Thoracic aorta (tissue), 2 donors: ENCODE data around the gene PARD6B. TPM values are rescaled to one million over a fixed set of nuclear protein-coding genes. Genes with fewer than 3 reads are reported as not detected.

Experiments used
- ATAC-seq: fragments of 150-250 bp; one replicate; pipeline ENCODE4 v1.8.0; 2017; ENCODE audit warnings: low read depth; ENCODE audit not compliant: insufficient number of reproducible peaks, low FRiP score
- DNase-seq: peaks from one replicate; pipeline ENCODE4 v3.0.0-alpha.2; 2020; ENCODE audit warnings: low spot score
- H3K27ac ChIP-seq, 2 donors: fragments of 200-600 bp; sonication (generic); 1 replicate in 1 of 2; 2 replicates in 1 of 2; pipeline ENCODE4 v1.5.1; 2016; ENCODE audit warnings: mild to moderate bottlenecking in 2 of 2, moderate library complexity in 2 of 2
- H3K27me3 ChIP-seq: fragments of 200-600 bp; sonication (generic); replicated peaks from 2 replicates; pipeline ENCODE4 v1.6.0; 2016; ENCODE audit warnings: mild to moderate bottlenecking; ENCODE audit not compliant: insufficient read depth
- H3K36me3 ChIP-seq: fragments of 200-600 bp; sonication (generic); one replicate; pipeline ENCODE4 v1.5.1; 2016
- H3K4me1 ChIP-seq, 2 donors: fragments of 200-600 bp; sonication (generic); 1 replicate in 1 of 2; 2 replicates in 1 of 2; pipeline versions ENCODE4 v1.5.1 to v1.6.0; 2016; ENCODE audit warnings: low read depth in 2 of 2, mild to moderate bottlenecking in 1 of 2; ENCODE audit not compliant: control insufficient read depth in 1 of 2
- H3K4me3 ChIP-seq: fragments of 200-600 bp; sonication (generic); 2 replicates; pipeline ENCODE4 v1.5.1; 2016; ENCODE audit warnings: mild to moderate bottlenecking
- H3K9me3 ChIP-seq: fragments of 200-600 bp; sonication (generic); 2 replicates; pipeline ENCODE4 v1.5.1; 2016
- total RNA-seq, 2 donors: library from RNA; depleted of rRNA; stranded (reverse); fragments of >200 nt; gene quantifications; one replicate each; pipeline versions ENCODE4 v1.1.0 to v1.2.3, GENCODE V29; 2016
- TF ChIP-seq, protein P1 (sequence below): fragments of 200-600 bp; sonication (generic); IDR thresholded peaks from one replicate; pipeline ENCODE4 v1.5.1; 2019; ENCODE audit warnings: antibody characterized with exemption

Gene PARD6B
- total RNA-seq, 2 donors from 2014 or later: 2.8 to 10.7 TPM

DNA sequence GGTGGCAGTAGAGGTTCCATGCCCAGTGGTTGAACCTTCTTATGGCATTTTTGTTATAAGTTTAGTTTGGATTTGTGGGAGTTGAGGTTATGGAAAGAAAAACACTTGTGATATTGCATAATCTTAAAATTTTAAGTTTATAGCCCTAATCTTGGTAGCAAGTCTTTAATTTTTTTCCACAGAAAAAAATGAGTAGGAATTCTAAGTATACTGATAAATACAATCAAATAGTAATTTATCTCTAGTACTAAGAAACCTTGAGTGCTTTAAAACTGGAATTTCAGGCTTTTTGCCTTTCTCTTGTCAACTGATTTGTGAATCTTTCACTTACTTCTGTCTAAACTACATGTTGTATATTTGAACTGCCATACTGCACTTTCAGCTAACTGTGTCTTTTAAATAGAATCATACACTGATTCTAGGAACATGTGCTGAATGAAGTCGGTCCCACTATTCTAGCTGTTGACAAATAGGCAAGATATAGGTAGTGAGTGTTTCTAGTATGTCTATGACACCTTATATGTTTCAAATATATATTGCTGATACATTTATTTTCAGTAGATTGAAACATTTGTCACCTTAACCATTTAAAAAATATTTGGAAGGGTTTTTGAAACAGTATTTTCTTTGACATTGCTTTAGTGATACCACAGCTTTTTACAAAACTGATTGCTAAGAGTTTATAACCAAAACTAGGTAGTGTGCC lies 2.4 kb downstream of the PARD6B start:
- Histone ChIP-seq H3K4me3 (no peak overlapping the region), H3K4me1 (peaks cover 9 to 25% of the 10 kb centered on the region in 2 donors), H3K27me3 (no peaks in the 10 kb centered on the region), H3K9me3 (no peaks in the 10 kb centered on the region), H3K27ac (no peak overlapping the region), H3K36me3 (no peaks in the 10 kb centered on the region)
- ATAC-seq (no peak), DNase-seq (no peak)
- TF ChIP-seq, protein P1, sequence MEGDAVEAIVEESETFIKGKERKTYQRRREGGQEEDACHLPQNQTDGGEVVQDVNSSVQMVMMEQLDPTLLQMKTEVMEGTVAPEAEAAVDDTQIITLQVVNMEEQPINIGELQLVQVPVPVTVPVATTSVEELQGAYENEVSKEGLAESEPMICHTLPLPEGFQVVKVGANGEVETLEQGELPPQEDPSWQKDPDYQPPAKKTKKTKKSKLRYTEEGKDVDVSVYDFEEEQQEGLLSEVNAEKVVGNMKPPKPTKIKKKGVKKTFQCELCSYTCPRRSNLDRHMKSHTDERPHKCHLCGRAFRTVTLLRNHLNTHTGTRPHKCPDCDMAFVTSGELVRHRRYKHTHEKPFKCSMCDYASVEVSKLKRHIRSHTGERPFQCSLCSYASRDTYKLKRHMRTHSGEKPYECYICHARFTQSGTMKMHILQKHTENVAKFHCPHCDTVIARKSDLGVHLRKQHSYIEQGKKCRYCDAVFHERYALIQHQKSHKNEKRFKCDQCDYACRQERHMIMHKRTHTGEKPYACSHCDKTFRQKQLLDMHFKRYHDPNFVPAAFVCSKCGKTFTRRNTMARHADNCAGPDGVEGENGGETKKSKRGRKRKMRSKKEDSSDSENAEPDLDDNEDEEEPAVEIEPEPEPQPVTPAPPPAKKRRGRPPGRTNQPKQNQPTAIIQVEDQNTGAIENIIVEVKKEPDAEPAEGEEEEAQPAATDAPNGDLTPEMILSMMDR: no peak

DNA sequence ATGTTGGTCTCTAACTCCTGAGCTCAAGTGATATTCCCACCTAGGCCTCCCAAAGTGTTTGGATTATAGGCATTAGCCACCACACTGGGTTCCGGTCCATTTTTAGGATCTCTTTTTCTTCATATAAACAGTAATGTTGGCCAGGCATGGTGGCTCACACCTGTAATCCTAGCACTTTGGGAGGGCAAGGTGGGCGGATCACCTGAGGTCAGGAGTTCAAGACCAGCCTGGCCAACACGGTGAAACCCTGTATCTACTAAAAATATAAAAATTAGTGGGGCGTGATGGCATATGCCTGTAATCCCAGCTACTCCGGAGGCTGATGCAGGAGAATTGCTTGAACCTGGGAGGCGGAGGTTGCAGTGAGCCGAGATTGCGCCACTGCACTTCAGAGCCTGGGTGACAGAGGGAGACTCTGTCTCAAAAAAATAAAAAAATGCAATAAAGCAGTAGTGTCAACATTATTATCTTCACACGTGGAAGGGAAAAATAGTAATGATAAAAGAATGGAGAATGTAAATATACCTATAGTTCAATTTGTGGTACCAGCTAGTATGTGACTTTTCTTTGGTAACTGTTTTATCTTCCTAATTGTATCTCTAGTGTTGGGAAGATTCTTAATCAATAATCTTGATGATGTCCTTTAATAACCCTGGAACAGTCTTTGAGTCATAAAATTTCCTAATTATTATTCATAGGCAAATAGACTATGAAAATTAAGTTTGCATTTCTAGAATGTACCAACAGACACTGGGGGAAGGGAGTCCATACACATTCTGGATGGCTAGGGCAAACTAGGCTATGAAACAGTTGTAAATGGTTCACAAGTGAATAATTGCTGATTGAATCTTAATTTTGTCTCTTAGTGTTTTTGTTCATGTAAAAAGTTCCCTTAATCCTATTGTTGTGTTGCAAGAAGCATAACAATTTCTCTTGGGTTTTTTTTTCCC lies 3.6 kb downstream of the PARD6B start:
- H3K9me3 ChIP-seq: no peaks in the 10 kb centered on the region
- no peak overlapping the region for H3K27ac ChIP-seq
- DNase-seq (no peak), ATAC-seq (no peak)
- H3K4me3 ChIP-seq: no peak overlapping the region
- H3K27me3 ChIP-seq: no peaks in the 10 kb centered on the region
- no peaks in the 10 kb centered on the region for H3K36me3 ChIP-seq
- TF ChIP-seq, protein P1: no peak
- H3K4me1 ChIP-seq: peaks cover 9 to 25% of the 10 kb centered on the region in 2 donors

DNA sequence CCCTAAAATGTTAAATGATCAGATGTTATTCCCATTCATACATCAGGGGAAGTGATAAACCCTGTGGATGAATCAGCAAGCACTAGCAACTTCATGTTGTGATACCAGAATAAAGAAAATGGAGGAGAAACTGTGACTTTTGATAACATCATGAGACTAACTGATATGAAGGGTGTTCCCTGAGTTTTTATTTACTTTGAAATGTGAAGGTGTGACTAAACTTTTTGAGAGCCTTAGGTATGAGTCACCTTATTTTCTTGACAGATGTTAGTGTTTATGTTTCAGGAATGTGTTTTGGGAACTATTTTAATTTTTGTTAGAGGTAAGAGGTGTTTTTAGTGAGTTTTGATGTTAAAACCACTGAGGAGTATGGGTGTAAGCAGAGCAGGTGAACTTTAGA lies 4.4 kb downstream of the PARD6B start:
- H3K27me3 ChIP-seq: no peaks in the 10 kb centered on the region
- TF ChIP-seq, protein P1: no peak
- H3K4me3 ChIP-seq: no peak overlapping the region
- ATAC-seq: no peak
- H3K36me3 ChIP-seq: no peaks in the 10 kb centered on the region
- no peaks in the 10 kb centered on the region for H3K9me3 ChIP-seq
- no peak for DNase-seq
- peaks cover 9 to 21% of the 10 kb centered on the region in 2 donors for H3K4me1 ChIP-seq
- no peak overlapping the region for H3K27ac ChIP-seq

DNA sequence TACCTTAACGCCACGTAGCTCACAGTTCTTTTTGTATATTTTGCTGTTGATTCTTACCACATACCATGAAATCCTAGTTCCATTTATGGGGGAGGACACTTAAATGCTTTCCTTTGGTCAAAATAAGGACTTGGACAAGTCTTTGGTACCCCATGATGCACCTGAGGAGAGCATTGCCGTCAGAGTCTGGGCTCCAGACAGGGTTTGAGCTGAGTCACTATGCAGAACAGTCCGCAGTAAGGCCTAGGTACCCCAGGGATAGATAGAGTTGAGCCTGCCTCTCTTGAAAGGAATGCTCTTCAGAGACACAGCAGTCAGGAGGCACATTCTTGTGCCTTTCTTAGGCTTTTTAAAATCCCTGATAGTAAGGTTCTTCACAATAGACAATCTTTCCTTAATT lies 6.0 kb downstream of the PARD6B start:
- H3K36me3 ChIP-seq: no peaks in the 10 kb centered on the region
- no peaks in the 10 kb centered on the region for H3K9me3 ChIP-seq
- DNase-seq (no peak), ATAC-seq (no peak)
- TF ChIP-seq, protein P1: no peak
- H3K27me3 ChIP-seq: no peaks in the 10 kb centered on the region
- H3K4me1 ChIP-seq: peaks cover 3 to 12% of the 10 kb centered on the region in 2 donors
- H3K4me3 ChIP-seq: no peak overlapping the region
- H3K27ac ChIP-seq: no peak overlapping the region

DNA sequence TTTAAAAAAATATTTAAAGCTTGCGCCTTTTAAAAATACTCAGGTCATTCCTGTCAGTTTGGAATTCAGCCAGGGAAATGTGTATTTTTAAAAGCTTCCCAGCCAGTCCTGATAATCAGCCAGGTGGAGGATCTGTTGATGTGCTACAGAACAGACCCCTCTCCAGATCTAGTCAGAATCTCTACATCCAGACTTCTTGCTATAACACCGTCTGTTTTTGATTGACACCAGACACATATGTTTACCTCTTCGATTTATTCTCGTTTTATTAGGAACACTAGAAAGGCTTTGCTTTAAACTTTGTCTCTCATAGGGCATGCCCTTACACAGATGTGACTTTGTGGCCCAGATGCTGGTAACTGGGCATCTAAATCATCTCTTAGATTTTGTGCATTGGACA lies 11.7 kb downstream of the PARD6B start:
- no peaks in the 10 kb centered on the region for H3K36me3 ChIP-seq
- TF ChIP-seq, protein P1: no peak
- H3K4me1 ChIP-seq: peaks cover 0 to 22% of the 10 kb centered on the region in 2 donors
- H3K4me3 ChIP-seq: no peak overlapping the region
- no peaks in the 10 kb centered on the region for H3K9me3 ChIP-seq
- no peak overlapping the region for H3K27ac ChIP-seq
- DNase-seq (no peak), ATAC-seq (no peak)
- no peaks in the 10 kb centered on the region for H3K27me3 ChIP-seq
